ENCODE measurements around the gene CALN1.

DNA sequence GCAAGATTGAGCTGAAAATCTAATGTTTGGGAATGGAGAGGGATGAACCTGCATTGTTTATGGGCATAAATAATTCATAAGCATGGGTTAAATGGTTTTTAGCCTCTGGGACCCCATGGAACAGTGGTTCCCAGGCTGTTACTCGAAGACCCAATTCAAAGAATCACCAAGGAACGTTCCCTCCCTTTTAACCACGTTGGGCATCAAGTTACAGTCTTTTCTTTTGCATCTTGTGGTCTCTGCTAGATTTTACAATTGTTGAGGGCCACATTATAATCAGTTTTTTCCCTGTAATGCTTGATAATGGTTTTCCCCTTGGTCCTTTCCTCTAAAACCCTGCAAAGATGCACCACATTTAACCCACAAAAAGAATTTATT, 2.5 kb downstream of the CALN1 start:
- TF ChIP-seq, protein P1, sequence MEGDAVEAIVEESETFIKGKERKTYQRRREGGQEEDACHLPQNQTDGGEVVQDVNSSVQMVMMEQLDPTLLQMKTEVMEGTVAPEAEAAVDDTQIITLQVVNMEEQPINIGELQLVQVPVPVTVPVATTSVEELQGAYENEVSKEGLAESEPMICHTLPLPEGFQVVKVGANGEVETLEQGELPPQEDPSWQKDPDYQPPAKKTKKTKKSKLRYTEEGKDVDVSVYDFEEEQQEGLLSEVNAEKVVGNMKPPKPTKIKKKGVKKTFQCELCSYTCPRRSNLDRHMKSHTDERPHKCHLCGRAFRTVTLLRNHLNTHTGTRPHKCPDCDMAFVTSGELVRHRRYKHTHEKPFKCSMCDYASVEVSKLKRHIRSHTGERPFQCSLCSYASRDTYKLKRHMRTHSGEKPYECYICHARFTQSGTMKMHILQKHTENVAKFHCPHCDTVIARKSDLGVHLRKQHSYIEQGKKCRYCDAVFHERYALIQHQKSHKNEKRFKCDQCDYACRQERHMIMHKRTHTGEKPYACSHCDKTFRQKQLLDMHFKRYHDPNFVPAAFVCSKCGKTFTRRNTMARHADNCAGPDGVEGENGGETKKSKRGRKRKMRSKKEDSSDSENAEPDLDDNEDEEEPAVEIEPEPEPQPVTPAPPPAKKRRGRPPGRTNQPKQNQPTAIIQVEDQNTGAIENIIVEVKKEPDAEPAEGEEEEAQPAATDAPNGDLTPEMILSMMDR (IDR thresholded peaks at IDR 0.05) = no peak
- no peak for TF ChIP-seq POLR2AphosphoS5 (IDR thresholded peaks at IDR 0.05)
- no peak for TF ChIP-seq POLR2A (IDR thresholded peaks at IDR 0.05)

All from prostate gland (tissue), 2 donors.